Measurements from ENCODE around the gene TRABD2B. TPM values are rescaled to one million over a fixed set of nuclear protein-coding genes. Genes with fewer than 3 reads are reported as not detected.

The TRABD2B gene
- total RNA-seq, 1 donor: under 0.01 TPM

DNA sequence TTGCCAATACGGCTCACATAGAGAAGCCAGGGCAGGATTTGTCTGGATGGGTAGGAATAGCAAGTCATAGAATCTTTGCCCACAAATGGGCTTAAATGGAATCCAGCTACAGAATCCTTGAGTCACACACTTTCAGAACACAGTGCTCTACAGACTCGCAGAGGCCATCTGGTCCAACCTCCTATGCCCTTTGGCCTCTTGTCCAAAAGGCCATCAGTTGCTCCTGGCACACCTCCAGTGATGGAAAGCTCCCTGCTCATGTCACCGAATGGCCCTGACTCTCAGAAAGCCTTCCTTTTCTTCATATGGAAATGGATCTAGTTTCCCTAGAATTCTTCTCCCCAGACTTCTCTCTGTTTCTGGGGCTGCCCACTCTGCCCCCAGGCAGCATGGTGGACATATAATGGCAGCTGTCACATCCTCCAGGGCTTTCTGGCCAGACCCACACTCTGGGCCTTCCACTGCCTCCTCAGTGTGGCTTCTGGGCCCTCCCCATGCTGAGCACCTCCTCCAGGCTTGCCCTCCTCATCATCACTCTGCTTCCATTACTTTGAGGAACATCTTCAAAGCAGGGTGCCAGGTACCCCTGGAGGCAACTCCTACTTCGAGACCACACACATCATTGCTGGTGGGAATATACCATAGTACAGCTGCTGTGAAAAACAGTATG is 33.6 kb upstream of the TRABD2B start:
- Histone ChIP-seq H3K4me1 (ENCODE audit: insufficient read depth, low read length) (no peaks in the 10 kb centered on the region), H2AFZ (ENCODE audit: low read length) (no peak overlapping the region), H3K9me3 (ENCODE audit: low read depth, low read length) (no peaks in the 10 kb centered on the region), H3K27ac (ENCODE audit: low read depth, low read length) (no peak overlapping the region), H3K4me3 (ENCODE audit: insufficient read depth, low read length) (no peak overlapping the region), H3K36me3 (ENCODE audit: insufficient read depth, low read length) (no peaks in the 10 kb centered on the region), H3K79me2 (ENCODE audit: insufficient read depth, low read length) (no peaks in the 10 kb centered on the region), H3K4me2 (ENCODE audit: insufficient read depth, low read length) (no peak overlapping the region), H3K27me3 (ENCODE audit: insufficient read depth, low read length) (peaks cover 2% of the 10 kb centered on the region), H4K20me1 (ENCODE audit: insufficient read depth, low read length) (no peaks in the 10 kb centered on the region)
- no peak for DNase-seq (ENCODE audit: insufficient read length, low spot score, missing footprints)
- TF ChIP-seq, protein P1, sequence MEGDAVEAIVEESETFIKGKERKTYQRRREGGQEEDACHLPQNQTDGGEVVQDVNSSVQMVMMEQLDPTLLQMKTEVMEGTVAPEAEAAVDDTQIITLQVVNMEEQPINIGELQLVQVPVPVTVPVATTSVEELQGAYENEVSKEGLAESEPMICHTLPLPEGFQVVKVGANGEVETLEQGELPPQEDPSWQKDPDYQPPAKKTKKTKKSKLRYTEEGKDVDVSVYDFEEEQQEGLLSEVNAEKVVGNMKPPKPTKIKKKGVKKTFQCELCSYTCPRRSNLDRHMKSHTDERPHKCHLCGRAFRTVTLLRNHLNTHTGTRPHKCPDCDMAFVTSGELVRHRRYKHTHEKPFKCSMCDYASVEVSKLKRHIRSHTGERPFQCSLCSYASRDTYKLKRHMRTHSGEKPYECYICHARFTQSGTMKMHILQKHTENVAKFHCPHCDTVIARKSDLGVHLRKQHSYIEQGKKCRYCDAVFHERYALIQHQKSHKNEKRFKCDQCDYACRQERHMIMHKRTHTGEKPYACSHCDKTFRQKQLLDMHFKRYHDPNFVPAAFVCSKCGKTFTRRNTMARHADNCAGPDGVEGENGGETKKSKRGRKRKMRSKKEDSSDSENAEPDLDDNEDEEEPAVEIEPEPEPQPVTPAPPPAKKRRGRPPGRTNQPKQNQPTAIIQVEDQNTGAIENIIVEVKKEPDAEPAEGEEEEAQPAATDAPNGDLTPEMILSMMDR (IDR thresholded peaks at IDR 0.05; ENCODE audit: extremely low read depth, low read depth, low read length): no peak

DNA sequence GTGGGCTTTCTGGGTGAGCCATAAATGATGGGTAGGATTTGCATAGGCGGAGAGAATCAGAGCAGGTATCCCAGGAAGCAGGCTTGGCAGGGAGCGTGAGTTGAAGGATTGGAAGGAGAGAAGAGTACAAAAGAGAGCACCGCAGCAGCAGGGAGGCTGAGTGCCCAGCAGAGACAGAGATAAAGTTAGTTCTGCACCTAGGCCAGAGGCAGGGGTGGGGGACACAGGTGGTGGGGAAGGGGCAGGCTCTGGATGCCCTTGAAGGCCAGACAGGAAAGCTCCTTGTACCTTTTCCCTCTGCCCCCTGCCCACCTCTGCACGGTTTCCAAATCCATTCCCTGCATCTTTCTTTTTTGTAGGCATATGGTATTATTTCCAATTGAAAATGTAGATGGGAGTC is 33.0 kb upstream of the TRABD2B start:
- H3K4me1 ChIP-seq (ENCODE audit: insufficient read depth, low read length): no peaks in the 10 kb centered on the region
- TF ChIP-seq, protein P1 (IDR thresholded peaks at IDR 0.05; ENCODE audit: extremely low read depth, low read depth, low read length): no peak
- H4K20me1 ChIP-seq (ENCODE audit: insufficient read depth, low read length): no peaks in the 10 kb centered on the region
- no peak overlapping the region for H3K4me3 ChIP-seq (ENCODE audit: insufficient read depth, low read length)
- no peaks in the 10 kb centered on the region for H3K79me2 ChIP-seq (ENCODE audit: insufficient read depth, low read length)
- no peak for DNase-seq (ENCODE audit: insufficient read length, low spot score, missing footprints)
- H3K27me3 ChIP-seq (ENCODE audit: insufficient read depth, low read length): peaks cover 4% of the 10 kb centered on the region
- H3K4me2 ChIP-seq (ENCODE audit: insufficient read depth, low read length): no peak overlapping the region
- H3K27ac ChIP-seq (ENCODE audit: low read depth, low read length): no peak overlapping the region
- no peaks in the 10 kb centered on the region for H3K36me3 ChIP-seq (ENCODE audit: insufficient read depth, low read length)
- no peaks in the 10 kb centered on the region for H3K9me3 ChIP-seq (ENCODE audit: low read depth, low read length)
- H2AFZ ChIP-seq (ENCODE audit: low read length): no peak overlapping the region

DNA sequence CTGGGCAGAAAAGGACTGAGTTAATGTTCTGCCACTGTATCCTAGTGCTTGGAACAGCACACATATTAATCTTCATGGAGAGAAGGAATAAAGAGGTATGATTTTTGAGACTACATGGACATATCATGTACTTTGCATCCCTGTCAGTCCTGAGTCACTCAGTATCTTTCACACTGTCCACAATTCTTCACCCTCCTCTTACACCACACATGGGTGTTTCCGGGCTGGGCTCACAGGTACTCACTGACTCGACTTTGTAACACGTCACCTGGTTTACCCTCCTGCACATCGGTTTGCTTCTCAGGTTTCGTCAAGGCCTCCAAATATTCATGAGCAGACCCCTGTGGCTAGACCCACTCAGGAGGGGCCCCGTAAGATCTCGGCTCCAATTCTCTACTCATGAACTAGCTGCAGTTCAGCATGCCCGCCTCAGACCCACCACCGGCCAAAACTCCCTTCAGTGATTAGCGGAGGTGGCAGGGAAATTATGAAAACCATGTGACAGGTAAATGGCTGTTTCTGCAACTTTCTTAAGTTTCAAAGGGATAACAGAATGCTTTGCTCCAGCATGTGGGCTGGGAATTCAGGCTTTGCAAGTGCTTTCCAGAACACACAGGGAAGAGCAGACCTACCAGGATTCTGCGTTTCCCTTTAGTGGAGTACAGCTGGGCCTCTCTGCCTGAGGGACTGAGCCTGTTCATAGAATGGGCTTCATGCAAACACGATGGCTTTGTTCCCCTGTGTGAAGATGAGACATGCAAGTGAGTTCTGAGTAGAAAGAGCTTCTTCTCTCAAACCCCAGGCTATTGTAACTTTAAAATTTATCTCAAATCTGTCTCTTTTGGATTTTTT is 31.3 kb upstream of the TRABD2B start:
- Histone ChIP-seq H3K9me3 (ENCODE audit: low read depth, low read length) (no peaks in the 10 kb centered on the region), H3K4me3 (ENCODE audit: insufficient read depth, low read length) (no peak overlapping the region), H3K36me3 (ENCODE audit: insufficient read depth, low read length) (no peaks in the 10 kb centered on the region), H3K27ac (ENCODE audit: low read depth, low read length) (no peak overlapping the region), H2AFZ (ENCODE audit: low read length) (no peak overlapping the region), H4K20me1 (ENCODE audit: insufficient read depth, low read length) (no peaks in the 10 kb centered on the region), H3K27me3 (ENCODE audit: insufficient read depth, low read length) (peaks cover 4% of the 10 kb centered on the region), H3K4me2 (ENCODE audit: insufficient read depth, low read length) (no peak overlapping the region), H3K79me2 (ENCODE audit: insufficient read depth, low read length) (no peaks in the 10 kb centered on the region), H3K4me1 (ENCODE audit: insufficient read depth, low read length) (no peaks in the 10 kb centered on the region)
- DNase-seq (ENCODE audit: insufficient read length, low spot score, missing footprints): no peak
- TF ChIP-seq, protein P1 (IDR thresholded peaks at IDR 0.05; ENCODE audit: extremely low read depth, low read depth, low read length): no peak

DNA sequence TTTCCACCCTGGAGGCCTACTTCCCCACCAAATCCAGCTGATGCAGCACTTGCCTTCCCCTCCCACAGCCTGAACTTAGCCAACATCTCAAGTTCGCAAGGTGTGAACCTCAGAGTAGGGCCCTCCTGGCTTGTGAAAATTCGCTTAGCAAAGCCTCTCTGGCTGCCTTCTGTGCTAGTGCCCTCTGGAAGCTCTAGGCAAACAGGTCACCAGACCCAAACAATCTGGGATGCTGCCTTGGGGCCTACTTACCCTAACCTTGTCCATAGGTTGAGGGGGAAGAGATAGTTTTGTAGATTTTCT is 30.3 kb upstream of the TRABD2B start:
- H3K36me3 ChIP-seq (ENCODE audit: insufficient read depth, low read length): no peaks in the 10 kb centered on the region
- H3K27me3 ChIP-seq (ENCODE audit: insufficient read depth, low read length): peaks cover 4% of the 10 kb centered on the region
- no peaks in the 10 kb centered on the region for H3K4me1 ChIP-seq (ENCODE audit: insufficient read depth, low read length)
- H3K27ac ChIP-seq (ENCODE audit: low read depth, low read length): no peak overlapping the region
- no peak overlapping the region for H2AFZ ChIP-seq (ENCODE audit: low read length)
- no peaks in the 10 kb centered on the region for H4K20me1 ChIP-seq (ENCODE audit: insufficient read depth, low read length)
- H3K79me2 ChIP-seq (ENCODE audit: insufficient read depth, low read length): no peaks in the 10 kb centered on the region
- DNase-seq (ENCODE audit: insufficient read length, low spot score, missing footprints): no peak
- no peak overlapping the region for H3K4me3 ChIP-seq (ENCODE audit: insufficient read depth, low read length)
- H3K9me3 ChIP-seq (ENCODE audit: low read depth, low read length): no peaks in the 10 kb centered on the region
- TF ChIP-seq, protein P1 (IDR thresholded peaks at IDR 0.05; ENCODE audit: extremely low read depth, low read depth, low read length): no peak
- H3K4me2 ChIP-seq (ENCODE audit: insufficient read depth, low read length): no peak overlapping the region

All from osteoblast (primary cell).